GM12891 (cell line): Measurements from ENCODE around the gene GRIN2C.
"Not testable (repeated sequence)": the region's sequence is repeated elsewhere in the genome, so short reads cannot be mapped to it uniquely, and the experiment has no call there.

Source experiments
- DNase-seq: peaks from one replicate; pipeline ENCODE4 v3.0.0; 2011; ENCODE audit warnings: low spot score; ENCODE audit not compliant: insufficient read length
- FAIRE-seq: peaks from 2 replicates; lab custom pipeline; 2011; peaks lifted over from hg19 to GRCh38; lab: Jason Lieb, UNC
- PAX5 ChIP-seq: IDR thresholded peaks from 2 replicates; pipeline ENCODE4 v1.6.1; 2011; ENCODE audit warnings: low read length, moderate library complexity, mild to moderate bottlenecking; ENCODE audit not compliant: insufficient read depth, severe bottlenecking
- POLR2A ChIP-seq: IDR thresholded peaks from 2 replicates; pipeline ENCODE4 v1.6.1; 2011; ENCODE audit warnings: low read depth, low read length, control low read depth
- POLR2AphosphoS5 ChIP-seq: IDR thresholded peaks from 2 replicates; pipeline ENCODE4 v1.6.1; 2011; ENCODE audit warnings: low read depth, low read length, control low read depth
- POU2F2 ChIP-seq: IDR thresholded peaks from 2 replicates; pipeline ENCODE4 v1.6.1; 2011; ENCODE audit warnings: low read depth, mild to moderate bottlenecking, control low read depth, low read length, moderate library complexity
- SPI1 ChIP-seq: IDR thresholded peaks from 2 replicates; pipeline ENCODE4 v1.6.1; 2011; ENCODE audit warnings: low read depth, low read length, control low read depth
- TAF1 ChIP-seq: IDR thresholded peaks from 2 replicates; pipeline ENCODE4 v1.6.1; 2011; ENCODE audit warnings: low read depth, low read length, control low read depth

The GRIN2C gene

DNA sequence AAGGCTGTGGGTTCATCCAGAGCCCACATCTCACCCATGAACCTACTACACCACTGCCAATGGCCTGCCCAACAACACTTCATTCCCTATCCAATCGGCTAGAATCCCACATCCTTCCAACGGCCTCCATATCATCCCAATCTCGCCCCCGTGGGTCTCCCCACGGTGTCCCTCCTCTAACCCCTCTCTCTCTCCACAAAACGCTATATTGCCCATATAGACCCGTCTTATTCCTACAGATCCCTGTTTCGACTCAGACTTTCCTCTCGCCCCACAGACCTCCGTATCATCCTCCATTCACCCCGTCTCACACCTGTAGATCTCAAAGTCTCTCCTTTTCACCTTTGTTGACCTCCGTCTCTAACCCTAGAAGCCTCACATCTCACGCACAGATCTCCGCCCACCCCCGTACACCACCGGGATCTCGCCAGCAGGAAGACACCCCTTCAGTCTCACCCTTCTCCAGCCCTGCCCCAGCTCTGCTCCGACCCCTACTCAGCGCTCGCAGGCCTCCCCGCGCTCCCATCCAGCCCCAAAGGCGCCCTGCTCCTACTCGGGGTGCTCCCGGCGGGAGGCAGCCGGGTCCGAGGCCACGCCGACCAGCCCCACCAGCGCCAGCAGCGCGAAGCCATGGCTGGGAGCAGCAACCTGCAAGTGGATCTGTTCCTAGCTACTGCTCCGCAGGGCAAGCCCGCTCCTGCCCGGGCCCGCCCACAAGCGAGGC is 12.8 kb upstream of the GRIN2C start, which contains the start of gene FDXR:
FDXR (minus strand) TSS at position 682 of the 724 bp plus-strand sequence; CDS start at position 632, 50 bp downstream.
- no peak for DNase-seq
- FAIRE-seq = no peak
- TF ChIP-seq TAF1 (peak; percentile 90), SPI1 (no peak), PAX5 (no peak), POU2F2 (0 out of 2 replicates have a peak, but pooled peaks have one; percentile 37), POLR2AphosphoS5 (peak; percentile 50; the same call in 1 of the 2 replicates), POLR2A (peak; percentile 61; the same call in 1 of the 2 replicates)

DNA sequence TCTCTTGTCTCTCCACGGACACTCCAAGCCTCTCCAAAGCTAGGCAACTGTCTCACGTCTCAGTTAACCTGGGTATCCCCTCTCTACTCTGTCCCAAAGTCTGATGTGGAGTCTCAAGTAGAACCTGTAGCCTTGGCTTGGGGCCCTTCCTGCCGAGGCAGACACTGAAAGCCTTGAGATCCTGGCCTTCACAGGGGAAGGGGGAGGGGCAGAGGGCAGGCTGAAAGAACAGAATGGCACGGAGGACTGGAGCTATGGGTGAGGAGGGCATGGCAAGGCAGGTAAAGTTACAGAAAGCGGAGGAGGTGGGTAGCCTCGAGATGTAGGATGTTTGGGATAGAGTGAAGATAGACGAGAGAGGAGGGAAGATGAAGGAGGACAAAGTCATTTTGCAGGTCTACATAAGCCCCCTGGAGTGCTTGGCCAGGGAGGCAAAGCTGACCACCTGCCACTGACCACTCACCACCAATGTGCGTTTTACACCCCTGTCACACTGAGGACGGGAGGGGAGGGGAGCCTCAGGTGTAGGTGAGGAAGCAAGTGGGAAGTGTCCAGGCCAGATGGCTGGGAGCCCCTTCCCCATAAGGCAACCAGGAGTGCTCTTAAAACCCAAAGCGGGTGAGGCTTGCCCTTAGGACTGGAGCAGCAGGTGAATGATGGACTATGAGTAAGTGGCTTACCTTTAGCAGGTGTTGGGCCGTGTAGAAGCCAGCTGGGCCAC is 11.8 kb upstream of the GRIN2C start:
- FAIRE-seq = no peak
- no peak for DNase-seq
- no peak for TF ChIP-seq POLR2A
- TF ChIP-seq POU2F2 = no peak
- no peak for TF ChIP-seq POLR2AphosphoS5
- no peak for TF ChIP-seq SPI1
- TF ChIP-seq TAF1 = no peak
- TF ChIP-seq PAX5 = no peak

DNA sequence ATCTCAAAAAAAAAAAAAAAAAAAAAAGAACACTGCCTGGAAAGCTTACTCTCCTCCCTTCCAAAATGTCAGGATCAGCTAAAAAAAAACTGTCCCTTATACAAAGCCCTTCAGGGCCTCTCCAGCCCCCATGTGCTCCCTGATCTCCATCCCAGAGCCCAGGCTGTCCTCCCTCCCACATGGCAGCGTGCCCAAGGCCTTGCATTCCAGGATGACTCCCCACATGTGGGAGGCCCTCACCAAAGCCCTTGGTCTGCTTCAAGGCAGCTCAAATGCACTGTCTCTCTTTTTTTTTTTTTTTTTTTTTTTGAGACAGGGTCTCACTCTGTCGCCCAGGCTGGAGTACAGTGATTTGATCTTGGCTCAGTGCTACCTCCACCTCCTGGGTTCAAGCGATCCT is 10.8 kb upstream of the GRIN2C start:
- no peak for FAIRE-seq
- no peak for DNase-seq
- no peak for TF ChIP-seq POU2F2

DNA sequence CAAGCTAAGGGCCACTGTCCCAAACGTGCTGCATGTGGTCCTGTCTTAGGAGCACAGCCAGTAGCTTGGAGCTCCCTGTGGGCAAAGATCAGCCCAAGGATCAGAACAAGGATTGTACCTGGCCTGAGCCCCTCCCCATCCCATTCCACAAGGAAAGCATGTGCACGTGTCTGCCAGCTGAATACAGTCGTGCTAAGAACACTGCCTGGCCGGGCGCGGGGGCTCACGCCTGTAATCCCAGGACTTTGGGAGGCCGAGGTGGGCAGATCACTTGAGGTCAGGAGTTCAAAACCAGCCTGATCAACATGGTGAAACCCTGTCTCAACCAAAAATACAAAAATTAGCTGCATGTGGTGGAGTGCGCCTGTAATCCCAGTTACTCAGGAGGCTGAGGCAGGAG is 10.3 kb upstream of the GRIN2C start:
- DNase-seq, FAIRE-seq: not testable (repeated sequence)

DNA sequence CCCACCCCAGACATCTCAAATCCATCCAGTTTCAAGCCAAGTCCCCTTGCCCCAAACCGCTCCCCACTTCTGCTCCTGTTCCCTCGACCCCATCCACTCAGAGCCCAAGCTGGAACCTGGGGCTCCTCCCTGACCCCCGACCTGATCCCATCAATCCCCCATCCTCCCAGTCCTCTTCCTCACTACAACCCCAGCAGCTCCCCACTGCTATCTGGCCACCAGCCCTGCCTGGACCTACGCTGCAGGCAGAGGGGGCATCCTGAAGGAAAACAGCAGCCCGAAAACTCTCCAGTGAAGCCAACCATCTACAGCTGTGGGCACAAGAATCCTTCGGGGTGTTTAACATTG is 9.2 kb upstream of the GRIN2C start:
- TF ChIP-seq POLR2A = no peak
- TF ChIP-seq SPI1 = no peak
- no peak for TF ChIP-seq POLR2AphosphoS5
- no peak for TF ChIP-seq PAX5
- no peak for TF ChIP-seq POU2F2
- no peak for TF ChIP-seq TAF1
- DNase-seq (no peak), FAIRE-seq (no peak)

DNA sequence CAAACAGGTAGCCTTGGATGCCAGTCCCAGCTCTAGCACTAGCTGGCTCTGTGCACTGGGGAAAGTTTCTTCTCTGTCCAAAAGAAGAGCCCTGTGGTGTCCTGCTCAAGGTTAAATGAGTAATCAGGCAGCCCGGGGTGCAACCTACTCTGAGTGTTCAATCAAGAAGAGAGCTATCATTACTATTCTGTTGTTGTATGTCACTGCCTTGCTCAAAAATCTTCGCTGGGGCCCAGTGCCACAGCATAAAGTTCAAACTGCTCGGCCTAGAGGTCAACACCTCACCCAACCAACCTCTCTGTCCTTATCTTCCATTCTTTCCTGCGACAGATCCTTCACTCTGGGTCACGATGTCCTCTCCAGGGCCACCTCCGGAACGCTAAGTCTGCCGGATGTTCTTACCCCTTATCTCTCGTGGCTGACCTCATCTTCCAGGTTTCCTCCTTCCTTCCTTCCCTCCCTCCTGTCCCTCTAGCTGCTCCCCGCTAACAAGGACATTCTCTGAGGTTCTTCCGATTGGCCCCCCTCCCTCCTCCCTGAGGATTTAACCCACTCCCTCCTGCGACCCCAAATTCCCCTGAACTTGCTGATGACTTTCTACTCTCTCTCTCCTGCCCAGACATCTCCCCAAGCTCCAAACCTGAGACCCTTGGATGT is 8.7 kb upstream of the GRIN2C start:
- no peak for TF ChIP-seq POU2F2
- no peak for TF ChIP-seq SPI1
- no peak for TF ChIP-seq PAX5
- TF ChIP-seq POLR2AphosphoS5 = no peak
- no peak for TF ChIP-seq TAF1
- TF ChIP-seq POLR2A = no peak
- DNase-seq = no peak
- no peak for FAIRE-seq

DNA sequence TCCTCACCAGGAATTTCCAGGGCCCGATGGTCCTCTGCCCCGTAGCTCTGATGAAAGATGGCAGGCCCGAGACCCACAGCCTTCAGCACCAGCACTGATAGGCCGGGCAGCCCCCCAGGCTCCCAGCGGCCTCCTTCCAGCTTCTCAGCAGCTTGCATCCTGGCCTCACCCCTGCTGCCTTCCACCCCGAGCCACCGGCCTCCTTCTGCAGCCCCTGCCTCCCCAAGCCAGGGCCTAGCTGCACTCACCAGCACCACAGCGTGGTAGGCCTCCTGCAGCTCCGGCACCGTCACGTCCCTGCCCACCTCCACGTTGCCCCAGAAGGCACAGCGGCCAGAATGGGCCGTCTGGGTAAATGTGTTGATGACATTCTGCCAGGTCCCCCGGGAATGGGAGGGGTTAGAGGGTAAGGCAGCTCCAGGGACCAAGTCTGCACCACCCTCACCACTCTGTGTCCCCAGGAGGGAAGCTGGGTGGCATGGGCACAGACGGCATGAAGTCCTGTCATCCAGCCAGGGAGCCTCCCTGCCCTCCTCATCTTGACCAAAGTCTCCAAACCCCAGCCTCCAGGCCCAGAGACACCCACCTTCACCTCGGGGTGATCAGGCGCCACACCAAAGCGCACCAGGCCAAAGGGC is 6.6 kb upstream of the GRIN2C start:
- TF ChIP-seq PAX5 (no peak), POLR2AphosphoS5 (no peak), POU2F2 (no peak), POLR2A (no peak), TAF1 (no peak), SPI1 (no peak)
- no peak for FAIRE-seq
- DNase-seq = no peak

DNA sequence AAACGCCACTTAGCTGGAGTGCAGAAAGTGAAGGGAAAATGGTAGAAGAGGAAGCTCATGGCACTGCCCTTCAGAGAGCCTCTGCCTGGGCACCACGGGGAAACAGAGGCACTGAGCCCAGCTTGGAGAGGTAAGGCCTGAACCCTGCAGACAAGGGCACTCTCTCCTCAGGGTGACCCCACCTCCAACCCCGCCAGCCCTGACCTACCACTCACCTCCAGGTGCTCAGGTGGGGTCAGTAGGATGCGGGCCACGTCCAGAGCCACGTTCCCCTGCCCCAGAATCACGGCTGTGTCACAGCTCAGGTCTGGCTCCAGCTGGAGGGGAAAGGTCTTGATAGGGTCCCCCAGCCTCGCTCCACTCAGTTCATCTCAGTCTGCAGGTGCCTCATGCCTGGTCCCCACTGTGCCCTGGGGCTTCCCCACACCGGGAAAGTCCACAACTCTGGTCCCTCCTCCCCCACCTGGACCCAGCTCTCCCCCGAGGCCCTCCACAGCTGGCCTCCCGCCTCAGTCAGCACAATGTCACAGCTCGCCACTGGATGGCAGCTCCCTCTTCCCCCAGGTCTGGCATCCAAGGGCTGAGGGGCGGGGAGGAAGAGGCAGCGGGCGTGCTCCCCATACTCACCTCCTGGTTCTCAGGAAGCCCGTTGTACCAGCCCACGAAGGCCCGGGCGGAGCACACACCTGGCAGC is 6.0 kb upstream of the GRIN2C start:
- DNase-seq (no peak), FAIRE-seq (peak; percentile 23)
- TF ChIP-seq POU2F2 = no peak
- TF ChIP-seq SPI1 = no peak
- TF ChIP-seq POLR2AphosphoS5 = no peak
- TF ChIP-seq PAX5 = no peak
- TF ChIP-seq POLR2A = no peak
- no peak for TF ChIP-seq TAF1

DNA sequence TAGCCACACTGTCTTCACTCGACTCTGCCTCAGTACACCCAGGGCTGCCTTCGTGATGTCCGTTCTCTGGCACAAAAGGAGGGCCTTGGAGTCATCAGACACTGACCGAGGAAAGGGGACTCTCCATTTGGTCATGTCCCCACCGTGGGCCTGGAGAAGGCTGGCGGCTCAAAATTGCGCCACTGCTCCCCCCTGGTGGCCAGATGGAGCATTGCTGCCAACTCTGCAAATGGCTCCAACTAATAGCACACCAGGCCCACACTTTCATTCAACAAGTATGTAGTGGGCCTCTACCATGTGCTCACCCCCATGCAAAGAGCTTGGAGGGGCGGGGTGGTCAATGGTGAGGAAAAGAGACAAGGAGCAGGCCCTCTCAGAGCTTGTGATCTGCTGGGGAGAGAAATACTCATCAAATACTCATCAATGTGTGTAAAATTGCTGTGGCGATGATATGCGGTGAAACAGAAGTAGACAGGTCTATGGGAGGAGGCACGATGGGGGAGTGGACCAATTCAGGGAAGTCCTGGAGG is 5.2 kb upstream of the GRIN2C start:
- FAIRE-seq = peak; percentile 97
- TF ChIP-seq POU2F2 (no peak), TAF1 (no peak), SPI1 (no peak), POLR2A (no peak), PAX5 (no peak), POLR2AphosphoS5 (no peak)
- DNase-seq = no peak
